LNCAP (cell line): ENCODE results near the gene CBLB.

Experiments
- CTCF ChIP-seq: fragments of 450-650 bp; IDR thresholded peaks from 2 replicates; pipeline ENCODE4 v1.5.1; 2017; ENCODE audit warnings: mild to moderate bottlenecking

The CBLB gene

GRCh38 chr3:105888621-105889579, 20.1 kb upstream of the CBLB start:
- no peak for TF ChIP-seq CTCF

- TF ChIP-seq CTCF, result no peak
These were observed 16.4 kb upstream of the CBLB start for GRCh38 chr3:105885256-105885655.

- no peak for TF ChIP-seq CTCF
These were observed 15.1 kb upstream of the CBLB start for GRCh38 chr3:105883798-105884377.

GRCh38 chr3:105880681-105881290, 12.0 kb upstream of the CBLB start:
- no peak for TF ChIP-seq CTCF

GRCh38 chr3:105878061-105878460, 9.2 kb upstream of the CBLB start:
- no peak for TF ChIP-seq CTCF

- no peak for TF ChIP-seq CTCF
These were observed 8.6 kb upstream of the CBLB start for GRCh38 chr3:105877336-105877910.

GRCh38 chr3:105876780-105877327, 8.0 kb upstream of the CBLB start:
- TF ChIP-seq CTCF, result no peak
